GM12878 (cell line): ENCODE results near the gene COL9A2.

Source experiments
- EGR1 ChIP-seq, 2 experiments: IDR thresholded peaks; 1 replicate in 1 of 2; 2 replicates in 1 of 2; pipeline ENCODE4 v1.6.1; 2011 to 2012; ENCODE audit warnings: low read depth in 2 of 2, low read length in 2 of 2, borderline replicate concordance in 1 of 2, mild to moderate bottlenecking in 1 of 2, moderate library complexity in 1 of 2
- JUND ChIP-seq: IDR thresholded peaks from 2 replicates; pipeline ENCODE4 v1.6.1; 2012; ENCODE audit warnings: low read depth, mild to moderate bottlenecking, low read length, improper control_type of control experiment, moderate library complexity
- NRF1 ChIP-seq: conservative IDR thresholded peaks from 2 replicates; pipeline ENCODE4 v1.6.1; 2011; ENCODE audit warnings: mild to moderate bottlenecking, low read depth, low read length, improper control_type of control experiment
- RB1 ChIP-seq: fragments of 450-650 bp; formaldehyde crosslinking; IDR thresholded peaks from 2 replicates; pipeline ENCODE4 v1.6.1; 2017; ENCODE audit warnings: mild to moderate bottlenecking, borderline replicate concordance
- TF ChIP-seq, protein P1 (sequence below): IDR thresholded peaks from 2 replicates; pipeline ENCODE4 v1.6.1; 2012; ENCODE audit warnings: low read depth, low read length, improper control_type of control experiment

DNA sequence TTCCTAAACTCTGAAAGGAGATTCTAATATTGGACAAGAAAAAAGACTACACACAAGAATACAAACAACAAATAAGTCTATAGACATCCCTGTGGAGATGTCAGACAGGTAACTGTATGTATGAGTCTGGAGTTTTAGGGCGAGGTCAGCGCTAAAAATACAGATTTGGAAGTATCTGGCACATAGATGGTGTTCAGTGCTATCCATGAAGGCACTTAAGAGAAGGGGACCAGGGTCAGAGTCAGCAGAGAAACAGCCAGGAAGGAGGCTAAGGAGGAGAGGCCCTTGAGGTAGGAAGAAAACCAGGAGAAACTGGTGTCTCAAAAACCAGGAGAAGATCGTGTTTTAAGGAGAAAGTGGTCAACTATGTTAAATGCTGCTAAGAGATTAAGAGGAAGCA, 41.0 kb downstream of the COL9A2 start:
- no peak for TF ChIP-seq RB1
- TF ChIP-seq, protein P1, sequence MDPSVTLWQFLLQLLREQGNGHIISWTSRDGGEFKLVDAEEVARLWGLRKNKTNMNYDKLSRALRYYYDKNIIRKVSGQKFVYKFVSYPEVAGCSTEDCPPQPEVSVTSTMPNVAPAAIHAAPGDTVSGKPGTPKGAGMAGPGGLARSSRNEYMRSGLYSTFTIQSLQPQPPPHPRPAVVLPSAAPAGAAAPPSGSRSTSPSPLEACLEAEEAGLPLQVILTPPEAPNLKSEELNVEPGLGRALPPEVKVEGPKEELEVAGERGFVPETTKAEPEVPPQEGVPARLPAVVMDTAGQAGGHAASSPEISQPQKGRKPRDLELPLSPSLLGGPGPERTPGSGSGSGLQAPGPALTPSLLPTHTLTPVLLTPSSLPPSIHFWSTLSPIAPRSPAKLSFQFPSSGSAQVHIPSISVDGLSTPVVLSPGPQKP, result no peak
- TF ChIP-seq EGR1 (IDR thresholded peaks at IDR 0.05; ENCODE audit: borderline replicate concordance in 1 of 2, low read depth in 2 of 2, low read length in 2 of 2), result no peak
- no peak for TF ChIP-seq JUND
- TF ChIP-seq NRF1, result no peak
